GM21423 (cell line): ENCODE results near the gene FGG.
"Not testable (repeated sequence)": the region's sequence is repeated elsewhere in the genome, so short reads cannot be mapped to it uniquely, and the experiment has no call there.

Experiments
- ATAC-seq: cut with Tn5 transposase; IDR thresholded peaks from one replicate; pipeline ENCODE4 v1.9.1; 2021; ENCODE audit warnings: mild to moderate bottlenecking, moderate library complexity; ENCODE audit not compliant: unreplicated experiment

FGG gene

DNA sequence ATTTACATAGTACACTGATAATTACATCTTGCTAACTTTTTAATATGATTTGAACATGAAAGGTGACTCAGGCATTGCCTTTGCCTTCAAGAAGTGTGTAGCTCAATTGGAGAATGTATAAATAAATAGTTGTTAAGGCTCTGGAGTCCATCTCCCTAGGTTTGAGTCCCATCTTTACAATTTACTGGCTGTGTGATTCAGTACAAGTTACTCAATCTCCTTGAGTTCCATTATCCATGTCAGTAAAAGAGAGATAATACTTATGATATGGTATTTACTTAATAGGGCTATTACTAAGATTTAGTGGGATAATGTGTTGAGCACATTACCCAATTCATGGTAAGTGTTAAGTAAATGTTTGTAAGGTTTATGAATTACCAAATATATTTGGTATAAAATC lies 1.9 kb upstream of the FGG start:
- no peak for ATAC-seq

DNA sequence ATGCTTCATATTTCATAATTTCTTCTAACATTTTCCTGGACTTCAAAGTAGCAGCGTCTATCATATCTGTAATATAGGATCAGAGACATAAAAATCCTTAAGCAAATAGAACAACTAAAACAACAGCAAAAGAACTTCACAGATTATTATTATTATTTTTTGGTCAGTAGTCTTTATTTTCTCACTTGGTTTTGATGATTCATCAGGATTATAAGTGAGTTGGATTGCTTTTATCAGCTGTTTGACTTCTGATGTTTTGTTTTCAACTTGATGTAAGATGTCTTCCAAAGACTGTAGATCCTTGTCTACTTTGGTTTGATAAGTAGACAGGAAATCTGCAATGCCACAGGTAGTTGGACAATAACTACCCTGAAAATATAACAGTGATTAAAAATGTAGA lies 623 bp downstream of the FGG start:
- ATAC-seq = no peak

DNA sequence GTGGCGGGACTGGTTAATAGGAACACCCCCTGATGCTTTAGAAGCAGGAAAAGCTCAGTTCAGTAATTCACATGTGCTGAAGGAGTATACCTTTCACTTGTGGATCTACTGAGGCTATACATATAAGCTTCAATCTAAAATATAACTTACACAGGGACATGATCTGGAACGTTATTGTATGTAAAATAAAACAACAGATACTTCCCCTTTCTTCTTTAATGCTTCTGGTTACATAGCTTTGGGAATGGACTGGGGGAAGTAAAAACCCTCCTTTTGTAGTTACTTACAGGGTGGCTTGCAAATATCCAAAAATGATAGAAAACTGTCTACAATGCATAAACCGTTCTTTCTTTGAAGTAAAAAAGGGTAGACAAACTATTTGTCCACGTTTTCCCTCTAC lies 1.9 kb downstream of the FGG start:
- no peak for ATAC-seq

GRCh38 chr4:154609532-154609931 lies 2.9 kb downstream of the FGG start:
- no peak for ATAC-seq

DNA sequence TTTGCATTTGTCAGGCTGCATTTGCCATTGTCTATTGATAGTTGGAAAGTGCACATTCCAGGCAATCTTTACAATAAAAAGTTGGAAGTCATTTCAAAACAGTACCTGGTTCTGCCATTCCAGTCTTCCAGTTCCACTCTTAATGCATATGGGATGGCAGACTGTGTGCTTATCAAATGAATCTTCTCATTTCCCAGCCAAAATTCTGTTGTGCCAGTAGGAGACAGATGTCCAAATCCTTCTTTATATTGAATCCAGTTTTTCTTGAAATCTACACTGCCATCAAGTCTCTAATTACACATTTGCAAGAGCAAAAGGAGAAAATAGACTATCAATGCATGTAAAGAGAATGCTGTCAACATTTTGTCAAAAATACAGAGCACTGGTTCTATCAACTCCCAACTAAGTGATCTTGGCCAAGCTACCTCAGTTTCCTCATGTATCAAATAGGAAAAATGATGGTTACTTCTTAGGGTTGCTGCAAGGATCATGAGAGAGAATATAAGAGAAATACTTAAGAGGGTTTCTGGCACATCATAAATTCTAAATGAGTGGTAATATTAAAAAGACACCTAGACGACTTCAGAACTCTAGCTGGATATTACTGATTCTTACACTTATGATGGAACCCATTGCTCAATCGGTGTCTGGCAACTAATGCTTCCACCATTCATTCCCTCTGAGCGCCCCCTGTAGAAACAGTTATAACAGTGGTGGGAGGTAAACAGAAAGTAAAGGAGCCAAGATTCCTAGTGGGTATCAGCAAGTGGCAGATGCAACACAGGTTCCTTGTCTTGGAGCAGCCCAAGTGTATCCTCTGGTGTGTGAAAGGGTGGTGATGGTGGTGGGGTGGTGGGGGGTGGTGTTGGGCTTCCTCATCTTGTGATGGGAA lies 3.8 kb downstream of the FGG start:
- ATAC-seq = no peak

DNA sequence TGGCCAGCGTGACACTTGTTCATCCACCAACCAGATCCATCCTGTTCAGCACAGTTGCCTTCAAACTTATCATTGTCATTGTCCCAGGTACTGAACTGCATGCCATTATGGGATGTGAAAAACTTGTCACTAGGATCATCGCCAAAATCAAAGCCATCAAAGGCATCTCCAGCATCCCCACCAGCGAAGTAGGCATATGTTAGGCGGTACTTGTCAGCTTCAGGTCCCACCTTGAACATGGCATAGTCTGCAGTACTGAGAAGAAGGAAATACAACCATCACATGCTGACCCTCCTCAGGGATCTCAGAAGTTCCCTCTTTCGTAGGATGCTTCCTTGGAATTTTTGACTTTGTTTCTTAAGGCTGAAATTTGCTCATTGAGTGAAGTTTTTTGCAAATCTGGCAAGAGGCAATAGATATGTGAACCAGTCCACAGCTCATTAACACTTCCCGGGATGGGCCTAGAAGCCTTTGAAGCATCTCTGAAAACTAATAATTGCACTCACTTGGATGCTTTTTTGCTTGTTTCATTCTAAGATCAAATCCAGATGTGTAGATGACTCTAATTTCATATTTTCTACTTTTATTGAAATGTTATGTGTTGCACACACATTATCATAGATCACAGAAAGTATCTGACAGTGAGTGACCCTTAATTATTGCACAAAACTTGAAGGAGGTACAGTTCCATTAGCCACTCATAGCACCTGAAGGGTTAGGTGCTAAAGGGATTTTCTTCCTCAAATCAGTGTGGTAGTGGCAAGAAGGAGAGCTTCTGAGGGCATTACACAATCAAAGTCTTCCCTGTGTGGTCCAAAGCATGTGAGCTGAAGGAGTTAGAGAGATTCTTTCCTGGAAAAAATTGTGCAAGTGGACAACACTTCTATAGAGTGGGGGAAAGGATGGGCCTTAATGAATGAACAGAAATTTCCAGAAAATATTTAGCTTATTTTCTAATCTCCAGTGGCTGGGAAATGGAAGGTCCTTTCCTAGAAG lies 5.4 kb downstream of the FGG start:
- no peak for ATAC-seq

- no peak for ATAC-seq
Measured at GRCh38 chr4:154604696-154605200, 7.7 kb downstream of the FGG start.

DNA sequence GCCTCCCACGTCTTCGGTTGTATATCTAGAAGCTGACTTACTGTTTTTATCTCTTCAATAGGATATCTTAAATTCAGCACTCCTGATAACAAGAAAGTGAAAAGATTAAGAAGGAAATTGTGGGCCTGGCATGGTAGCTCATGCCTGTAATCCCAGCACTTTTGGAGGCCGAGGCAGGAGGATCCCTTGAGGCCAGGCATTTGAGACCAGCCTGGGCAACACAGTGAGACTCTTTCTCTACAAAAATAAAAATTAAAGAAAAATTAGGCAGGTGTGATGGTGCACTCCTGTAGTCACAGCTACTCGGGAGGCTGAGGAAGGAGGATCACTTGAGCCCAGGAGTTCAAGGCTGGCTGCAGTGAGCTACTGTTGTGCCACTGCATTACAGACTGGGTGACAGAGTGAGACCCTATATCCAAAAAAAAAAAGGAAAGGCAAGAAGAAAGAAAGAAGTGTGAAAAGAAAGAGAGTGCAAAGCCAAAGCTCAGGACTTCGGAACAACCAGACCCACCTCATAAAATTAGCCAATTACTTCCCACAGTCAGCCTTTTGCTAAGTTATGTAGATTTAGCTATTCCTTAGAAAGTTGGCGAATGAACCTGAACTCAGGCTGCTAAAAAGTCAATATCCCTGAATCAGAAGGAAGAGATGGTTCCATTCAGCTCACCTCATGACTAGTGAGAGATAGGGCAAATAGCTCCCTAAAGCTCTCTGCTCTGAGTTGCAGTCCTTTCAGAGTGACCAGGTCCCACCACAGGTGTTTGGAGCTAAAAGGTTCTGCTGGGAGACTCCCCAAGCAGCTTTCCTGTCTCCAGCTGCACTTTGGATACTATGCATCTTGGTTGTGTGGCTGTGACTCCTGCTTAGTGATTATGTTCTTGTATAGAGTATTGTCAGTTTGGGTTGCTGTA lies 9.2 kb downstream of the FGG start:
- no peak for ATAC-seq

- ATAC-seq = no peak
Measured at GRCh38 chr4:154602404-154603020, 9.9 kb downstream of the FGG start.

- ATAC-seq = no peak
Measured at GRCh38 chr4:154597798-154598774, 14.4 kb downstream of the FGG start.

- ATAC-seq = not testable (repeated sequence)
Measured at GRCh38 chr4:154597281-154597680, 15.2 kb downstream of the FGG start.

DNA sequence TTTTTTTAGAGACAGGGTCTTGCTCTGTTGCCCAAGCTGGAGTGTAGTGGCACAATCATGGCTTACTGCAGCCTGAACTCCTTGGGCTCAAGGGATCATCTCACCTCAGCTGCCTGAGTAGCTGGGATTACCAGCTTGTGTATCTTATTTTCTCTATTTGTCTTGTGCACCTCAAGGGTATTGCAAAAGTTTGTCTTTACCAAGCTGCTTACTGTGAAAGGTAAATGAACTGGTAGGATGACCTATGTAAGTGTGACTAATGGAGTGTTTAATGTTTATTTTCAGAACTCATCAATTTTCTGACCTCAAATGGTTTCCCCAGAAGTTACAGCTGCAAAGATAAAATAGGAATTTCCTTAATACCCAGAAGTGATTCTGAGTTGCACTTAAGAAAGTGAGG lies 16.6 kb downstream of the FGG start:
- ATAC-seq = no peak

DNA sequence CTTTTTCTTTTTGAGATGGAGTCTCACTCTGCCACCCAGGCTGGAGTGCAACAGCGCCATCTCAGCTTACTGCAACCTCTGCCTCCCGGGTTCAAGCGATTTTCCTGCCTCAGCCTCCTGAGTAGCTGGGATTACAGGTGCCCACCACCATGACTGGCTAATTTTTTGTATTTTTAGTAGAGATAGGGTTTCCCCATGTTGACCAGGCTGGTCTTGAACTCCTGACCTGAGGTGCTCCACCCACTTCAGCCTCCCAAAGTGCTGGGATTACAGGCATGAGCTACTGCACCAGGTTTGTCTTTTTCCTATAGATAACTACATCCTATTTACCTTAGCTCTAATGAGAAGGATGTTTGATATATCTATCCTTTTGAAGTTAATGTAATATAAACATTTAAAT lies 18.1 kb downstream of the FGG start:
- not testable (repeated sequence) for ATAC-seq

DNA sequence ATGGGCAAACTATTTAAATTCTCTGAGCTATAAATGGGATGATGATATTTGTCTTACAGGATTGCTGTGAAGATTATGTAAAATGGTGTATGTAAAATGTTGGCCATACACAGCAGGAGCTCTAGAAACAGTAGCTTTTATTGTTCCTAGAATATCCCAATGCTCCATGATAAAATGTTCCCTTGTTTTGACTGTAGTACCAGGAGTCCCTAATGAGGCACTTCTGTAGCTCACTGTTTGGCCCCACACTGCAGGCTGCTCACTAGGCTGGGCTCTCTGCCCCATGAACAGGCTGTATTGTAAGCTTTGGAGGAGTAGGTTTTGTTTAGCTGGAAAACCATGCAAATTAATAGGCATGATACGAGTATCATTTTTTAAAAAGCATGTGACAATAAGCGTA lies 18.6 kb downstream of the FGG start:
- no peak for ATAC-seq

GRCh38 chr4:154591890-154592289 lies 20.6 kb downstream of the FGG start:
- no peak for ATAC-seq

DNA sequence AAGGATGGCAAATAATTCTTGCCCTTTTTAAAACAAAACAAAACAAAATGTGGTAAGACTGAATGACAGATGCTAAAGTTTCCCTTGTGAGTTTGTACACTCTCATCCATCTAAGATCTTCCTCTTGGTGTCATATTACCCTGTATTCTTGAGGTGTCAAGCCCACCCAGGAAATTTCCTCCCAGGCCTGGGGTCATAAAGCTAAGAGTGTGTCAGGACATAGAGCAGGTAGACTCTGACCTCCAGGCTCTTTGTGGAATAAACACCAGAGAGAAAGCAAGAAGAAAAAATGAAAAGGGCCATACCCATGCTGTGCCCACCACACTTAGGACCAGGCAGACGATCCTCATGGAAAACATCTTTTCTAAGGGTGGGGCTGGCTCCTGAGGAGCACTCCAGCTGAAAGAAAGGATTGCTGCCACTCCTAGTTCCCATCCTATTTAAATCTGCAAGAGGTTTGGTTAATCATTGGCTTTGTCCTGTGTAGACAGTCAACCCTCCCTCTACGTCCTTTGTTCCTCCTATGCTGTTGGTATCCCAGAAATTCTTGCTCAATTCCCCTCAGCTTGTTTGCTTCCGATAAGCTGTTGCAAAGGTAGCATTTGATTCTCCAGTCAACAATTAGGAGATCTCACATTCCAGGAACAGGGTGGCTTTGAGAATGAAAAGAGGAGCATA lies 22.0 kb downstream of the FGG start, which contains the start of gene FGA:
TSS of gene FGA (minus strand) at position 414 of the 678 bp plus-strand sequence. CDS start at position 359, 55 bp downstream.
- no peak for ATAC-seq

- ATAC-seq = no peak
Measured at GRCh38 chr4:154589296-154590197, 22.9 kb downstream of the FGG start.
